ENCODE data around the gene LZTS2.

The LZTS2 gene

GRCh38 chr10:101018118-101018599 is 18.6 kb downstream of the LZTS2 start:
- Histone ChIP-seq H3K27me3 (ENCODE audit: insufficient read depth, poor library complexity, severe bottlenecking) (no peaks in the 10 kb centered on the region), H3K4me3 (replicated peaks; ENCODE audit: insufficient read depth, low read length) (peak overlapping the region; percentile 13), H3K27ac (replicated peaks) (peak overlapping the region; percentile 65)
- peak; percentile 77 to 88 for DNase-seq (ENCODE audit: low read depth in 1 of 2, low spot score in 1 of 2)
- TF ChIP-seq POLR2AphosphoS5 (IDR thresholded peaks at IDR 0.05; ENCODE audit: low read depth), result peak; percentile 51; the same call in 1 of the 2 replicates
- TF ChIP-seq, protein P1, sequence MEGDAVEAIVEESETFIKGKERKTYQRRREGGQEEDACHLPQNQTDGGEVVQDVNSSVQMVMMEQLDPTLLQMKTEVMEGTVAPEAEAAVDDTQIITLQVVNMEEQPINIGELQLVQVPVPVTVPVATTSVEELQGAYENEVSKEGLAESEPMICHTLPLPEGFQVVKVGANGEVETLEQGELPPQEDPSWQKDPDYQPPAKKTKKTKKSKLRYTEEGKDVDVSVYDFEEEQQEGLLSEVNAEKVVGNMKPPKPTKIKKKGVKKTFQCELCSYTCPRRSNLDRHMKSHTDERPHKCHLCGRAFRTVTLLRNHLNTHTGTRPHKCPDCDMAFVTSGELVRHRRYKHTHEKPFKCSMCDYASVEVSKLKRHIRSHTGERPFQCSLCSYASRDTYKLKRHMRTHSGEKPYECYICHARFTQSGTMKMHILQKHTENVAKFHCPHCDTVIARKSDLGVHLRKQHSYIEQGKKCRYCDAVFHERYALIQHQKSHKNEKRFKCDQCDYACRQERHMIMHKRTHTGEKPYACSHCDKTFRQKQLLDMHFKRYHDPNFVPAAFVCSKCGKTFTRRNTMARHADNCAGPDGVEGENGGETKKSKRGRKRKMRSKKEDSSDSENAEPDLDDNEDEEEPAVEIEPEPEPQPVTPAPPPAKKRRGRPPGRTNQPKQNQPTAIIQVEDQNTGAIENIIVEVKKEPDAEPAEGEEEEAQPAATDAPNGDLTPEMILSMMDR (IDR thresholded peaks at IDR 0.05; ENCODE audit: insufficient read depth, low read length), result no peak
- no peak for TF ChIP-seq GABPA (IDR thresholded peaks at IDR 0.05; ENCODE audit: low read depth)
- peak; percentile 59; the same call in 1 of the 2 replicates for TF ChIP-seq SPI1 (IDR thresholded peaks at IDR 0.05; ENCODE audit: borderline replicate concordance, low read depth)
- TF ChIP-seq REST (IDR thresholded peaks at IDR 0.05; ENCODE audit: insufficient replicate concordance, low read depth), result no peak

DNA sequence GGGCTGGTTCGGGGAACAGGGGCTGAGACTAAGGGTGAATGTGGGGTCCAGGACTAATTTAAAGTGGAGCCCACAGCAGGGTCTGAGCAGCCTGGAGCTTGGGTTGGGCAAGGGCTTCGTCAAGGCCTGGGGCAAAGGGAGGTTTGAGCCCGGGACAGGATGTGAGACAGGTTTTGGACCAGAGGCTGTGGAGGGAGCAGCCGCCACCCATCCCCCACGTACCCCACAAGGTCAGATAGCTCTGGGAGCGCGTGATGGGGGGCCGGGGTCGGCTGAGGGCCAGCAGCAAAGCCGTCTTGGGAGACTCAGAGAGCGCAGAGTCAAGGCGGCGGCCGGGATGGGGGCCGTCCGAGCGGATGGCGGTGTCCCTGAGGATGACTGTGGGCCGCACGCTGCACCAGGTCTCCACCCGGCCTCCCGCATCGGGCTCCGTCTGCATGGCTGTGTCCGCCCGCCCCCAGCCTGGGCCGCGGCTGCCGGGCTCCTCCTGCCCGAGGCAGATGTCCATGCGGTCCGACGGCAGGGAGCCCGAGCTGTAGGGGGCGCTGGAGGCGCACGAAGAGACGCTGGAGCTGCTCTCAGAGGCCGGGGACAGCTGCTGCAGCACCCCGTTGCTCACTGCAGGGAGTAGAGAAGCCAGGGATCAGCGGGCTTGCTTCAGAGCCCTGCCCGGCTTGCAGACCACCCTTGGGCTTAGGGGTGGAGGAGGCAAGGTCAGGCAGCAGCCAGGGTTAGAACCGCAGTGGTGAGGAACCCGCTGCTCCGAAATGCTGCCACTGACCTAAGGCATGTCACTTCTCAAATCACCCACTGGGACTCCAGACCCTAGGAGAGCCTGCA is 19.2 kb downstream of the LZTS2 start:
- Histone ChIP-seq H3K27me3 (ENCODE audit: insufficient read depth, poor library complexity, severe bottlenecking) (no peaks in the 10 kb centered on the region), H3K27ac (replicated peaks) (peak overlapping the region; percentile 65), H3K4me3 (replicated peaks; ENCODE audit: insufficient read depth, low read length) (peak overlapping the region; percentile 28)
- TF ChIP-seq REST (IDR thresholded peaks at IDR 0.05; ENCODE audit: insufficient replicate concordance, low read depth) (no peak), POLR2AphosphoS5 (IDR thresholded peaks at IDR 0.05; ENCODE audit: low read depth) (0 out of 2 replicates have a peak, but pooled peaks have one; percentile 18), GABPA (IDR thresholded peaks at IDR 0.05; ENCODE audit: low read depth) (no peak), SPI1 (IDR thresholded peaks at IDR 0.05; ENCODE audit: borderline replicate concordance, low read depth) (no peak)
- TF ChIP-seq, protein P1 (IDR thresholded peaks at IDR 0.05; ENCODE audit: insufficient read depth, low read length), result peak; percentile 63
- peak; percentile 71 to 90 for DNase-seq (ENCODE audit: low read depth in 1 of 2, low spot score in 1 of 2)

DNA sequence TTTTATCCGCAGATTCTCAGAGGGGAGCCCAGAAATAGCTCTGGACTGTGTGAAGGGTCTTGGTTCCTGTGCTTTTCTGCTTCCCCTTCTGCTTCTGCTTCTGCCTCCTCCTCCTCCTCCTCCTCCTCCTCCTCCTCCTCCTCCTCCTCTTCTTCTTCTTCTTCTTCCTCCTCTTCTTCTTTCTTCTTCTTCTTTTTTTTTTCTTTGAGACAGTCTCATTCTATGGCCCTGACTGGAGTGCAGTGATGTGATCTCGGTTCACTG is 19.8 kb downstream of the LZTS2 start:
- no peaks in the 10 kb centered on the region for H3K27me3 ChIP-seq (ENCODE audit: insufficient read depth, poor library complexity, severe bottlenecking)
- H3K4me3 ChIP-seq (replicated peaks; ENCODE audit: insufficient read depth, low read length), result no peak overlapping the region
- TF ChIP-seq POLR2AphosphoS5 (IDR thresholded peaks at IDR 0.05; ENCODE audit: low read depth) (no peak), REST (IDR thresholded peaks at IDR 0.05; ENCODE audit: insufficient replicate concordance, low read depth) (no peak), SPI1 (IDR thresholded peaks at IDR 0.05; ENCODE audit: borderline replicate concordance, low read depth) (no peak), GABPA (IDR thresholded peaks at IDR 0.05; ENCODE audit: low read depth) (no peak)
- TF ChIP-seq, protein P1 (IDR thresholded peaks at IDR 0.05; ENCODE audit: insufficient read depth, low read length), result no peak
- DNase-seq (ENCODE audit: low read depth in 1 of 2, low spot score in 1 of 2), result peak in 1 of 2 experiments; percentile 55
- peak overlapping the region; percentile 21; the same call in 1 of the 2 replicates for H3K27ac ChIP-seq (replicated peaks)
